B cell (primary cell): Measurements from ENCODE around the gene ANGPTL2. TPM values are rescaled to one million over a fixed set of nuclear protein-coding genes. Genes with fewer than 3 reads are reported as not detected.

Source experiments
- ATAC-seq: fragments of 200-7000 bp; cut with Tn5 transposase; one replicate; pipeline ENCODE4 v1.10.0; 2021; ENCODE audit warnings: low read depth, mild to moderate bottlenecking, moderate number of reproducible peaks, moderate library complexity
- CTCF ChIA-PET: fragments of 350-600 bp; sonication (Branson Sonifier 250); formaldehyde crosslinking; loops from one replicate; lab custom pipeline; 2021; ENCODE audit warnings: antibody characterized with exemption, inconsistent platforms; lab: Charles Lee
- POLR2A ChIA-PET: fragments of 350-600 bp; sonication (Branson Sonifier 250); formaldehyde crosslinking; loops from one replicate; lab custom pipeline; 2021; ENCODE audit warnings: antibody characterized with exemption; lab: Charles Lee
- DNase-seq: peaks from one replicate; pipeline ENCODE4 v3.0.0; 2013
- H2AFZ ChIP-seq: 2 replicates; pipeline ENCODE4 v1.6.1; 2012; ENCODE audit warnings: mild to moderate bottlenecking, low read depth, low read length; ENCODE audit not compliant: insufficient read depth, poor library complexity, severe bottlenecking
- H3K27ac ChIP-seq, 2 donors: 1 replicate in 1 of 2; 2 replicates in 1 of 2; pipeline ENCODE4 v1.5.1; 2012 to 2013; ENCODE audit warnings: low read length in 2 of 2, mild to moderate bottlenecking in 2 of 2, moderate library complexity in 1 of 2
- H3K27me3 ChIP-seq, 4 experiments: fragments of 200-600 bp in 1 of 4; sonication (generic) in 1 of 4; replicated peaks in 1 of 4; 1 replicate in 2 of 4; 2 replicates in 2 of 4; pipeline versions ENCODE4 v1.6.1 to v1.7.0; 2013 to 2016; ENCODE audit warnings: low read length in 3 of 4, mild to moderate bottlenecking in 2 of 4, mixed read lengths in 1 of 4, moderate library complexity in 1 of 4; ENCODE audit not compliant: insufficient read depth in 4 of 4, control insufficient read depth in 3 of 4; ENCODE audit errors: control extremely low read depth in 1 of 4
- H3K36me3 ChIP-seq, 2 experiments: replicated peaks in 1 of 2; 1 replicate in 1 of 2; 2 replicates in 1 of 2; pipeline versions ENCODE4 v1.6.1 to v1.7.1; 2013; ENCODE audit warnings: low read length in 1 of 2; ENCODE audit not compliant: insufficient read depth in 2 of 2, control insufficient read depth in 1 of 2; ENCODE audit errors: control extremely low read depth in 1 of 2, extremely low read depth in 1 of 2
- H3K4me1 ChIP-seq, 2 donors: fragments of 200-600 bp in 1 of 2; sonication (generic) in 1 of 2; 1 replicate in 1 of 2; 2 replicates in 1 of 2; pipeline versions ENCODE4 v1.5.1 to v1.6.1; 2013 to 2017; ENCODE audit warnings: low read length in 2 of 2; ENCODE audit not compliant: control insufficient read depth in 2 of 2, insufficient read depth in 2 of 2
- H3K4me2 ChIP-seq: replicated peaks from 2 replicates; pipeline ENCODE3; 2012; ENCODE audit warnings: mild to moderate bottlenecking, low read depth, low read length; ENCODE audit not compliant: poor library complexity, severe bottlenecking
- H3K4me3 ChIP-seq, 5 experiments: fragments of 200-600 bp in 1 of 5; sonication (generic) in 1 of 5; 1 replicate in 3 of 5; 2 replicates in 2 of 5; pipeline versions ENCODE4 v1.5.1 to v1.7.0; 2011 to 2016; ENCODE audit warnings: low read length in 4 of 5, mild to moderate bottlenecking in 4 of 5, low read depth in 2 of 5, control low read depth in 1 of 5, moderate library complexity in 1 of 5; ENCODE audit not compliant: insufficient read depth in 1 of 5; ENCODE audit errors: control extremely low read depth in 1 of 5, extremely low read depth in 1 of 5
- H3K79me2 ChIP-seq: fragments of 200-600 bp; sonication (generic); one replicate; pipeline ENCODE4 v1.6.0; 2016; ENCODE audit warnings: low read length; ENCODE audit not compliant: control insufficient read depth, insufficient read depth
- H3K9ac ChIP-seq: fragments of 200-600 bp; sonication (generic); 2 replicates; pipeline ENCODE4 v1.6.1; 2017; ENCODE audit warnings: mild to moderate bottlenecking, low read length, moderate library complexity
- H3K9me3 ChIP-seq, 3 donors: one replicate each; pipeline versions ENCODE4 v1.6.1 to v1.7.1; 2013; ENCODE audit warnings: low read length in 2 of 3; ENCODE audit not compliant: control insufficient read depth in 2 of 3, insufficient read depth in 1 of 3; ENCODE audit errors: control extremely low read depth in 1 of 3
- H4K20me1 ChIP-seq: 2 replicates; pipeline ENCODE4 v1.6.0; 2012; ENCODE audit warnings: mild to moderate bottlenecking, low read length; ENCODE audit not compliant: insufficient read depth, control insufficient read depth, poor library complexity, severe bottlenecking
- H3K27ac Mint-ChIP-seq: one replicate; pipeline ENCODE4 v1.8.0; 2021; ENCODE audit warnings: mixed read lengths
- H3K27me3 Mint-ChIP-seq: one replicate; pipeline ENCODE4 v1.8.0; 2021; ENCODE audit warnings: mixed read lengths
- H3K4me1 Mint-ChIP-seq: one replicate; pipeline ENCODE4 v1.8.0; 2021; ENCODE audit warnings: mixed read lengths
- H3K4me3 Mint-ChIP-seq: one replicate; pipeline ENCODE4 v1.8.0; 2021; ENCODE audit warnings: mixed read lengths
- H3K9me3 Mint-ChIP-seq: one replicate; pipeline ENCODE4 v1.8.0; 2022; ENCODE audit warnings: mixed read lengths; ENCODE audit not compliant: insufficient read depth
- CTCF ChIP-seq: fragments of 200-600 bp; IDR thresholded peaks from one replicate; pipeline ENCODE4 v1.8.0; 2022; ENCODE audit warnings: antibody characterized with exemption, mild to moderate bottlenecking
- EZH2 ChIP-seq: IDR thresholded peaks from 2 replicates; pipeline ENCODE4 v1.6.1; 2012; ENCODE audit warnings: borderline replicate concordance, low read depth, mild to moderate bottlenecking, moderate library complexity, low read length; ENCODE audit not compliant: insufficient read depth, poor library complexity, severe bottlenecking
- WGBS: methylation state at CpG from one replicate; pipeline ENCODE4 v1.1.5; 2013; ENCODE audit warnings: missing lambda C conversion rate; ENCODE audit not compliant: insufficient coverage; 5-methylcytosine and 5-hydroxymethylcytosine counted together
- intact Hi-C: fragments of 100-400 bp; cut with micrococcal nuclease; formaldehyde crosslinking; loops from one replicate; pipeline ENCODE4 v1.10.0; 2022
- polyA plus RNA-seq: library from polyadenylated mRNA; depleted of rRNA; stranded (reverse); fragments of >200 nt; gene quantifications from 2 replicates; pipeline ENCODE4 v1.2.3, GENCODE V29; 2012
- total RNA-seq, 2 donors: library from RNA; stranded (reverse); fragments of 120-200 nt in 1 of 2; gene quantifications; 1 replicate in 1 of 2; 2 replicates in 1 of 2; pipeline versions ENCODE4 v1.2.3 to v1.2.4, GENCODE V29; 2013 to 2022

ANGPTL2 gene
- total and polyA plus RNA-seq, 2 donors (not counting 1 experiment from before 2014, with no cell fraction given) = not detected

- no peak for DNase-seq
- Mint-ChIP-seq H3K27me3 (no peaks in the 10 kb centered on the region), H3K4me1 (no peaks in the 10 kb centered on the region), H3K9me3 (no peaks in the 10 kb centered on the region), H3K27ac (no peak overlapping the region), H3K4me3 (no peak overlapping the region)
- H3K27me3 ChIP-seq = no peaks in the 10 kb centered on the region
- no peak overlapping the region for H3K9ac ChIP-seq
- H3K4me1 ChIP-seq = no peaks in the 10 kb centered on the region
- H3K4me2 ChIP-seq = no peak overlapping the region
- no peak overlapping the region for H3K27ac ChIP-seq
- no peak overlapping the region for H3K4me3 ChIP-seq
- no peaks in the 10 kb centered on the region for H4K20me1 ChIP-seq
- no peak overlapping the region for H2AFZ ChIP-seq
- ChIA-PET POLR2A (no interaction called here), CTCF (no interaction called here)
- no peaks in the 10 kb centered on the region for H3K9me3 ChIP-seq
- intact Hi-C loops = no loop called here
- TF ChIP-seq CTCF (no peak), EZH2 (no peak)
- no peaks in the 10 kb centered on the region for H3K79me2 ChIP-seq
- 100% methylated on average over 1 of the region's 1 CpG for WGBS
- peaks cover 0 to 3% of the 10 kb centered on the region in 2 experiments for H3K36me3 ChIP-seq
- ATAC-seq = no peak
Measured at GRCh38 chr9:127078988-127079387, 43.4 kb downstream of the ANGPTL2 start.

GRCh38 chr9:127078336-127078735, 44.1 kb downstream of the ANGPTL2 start:
- H3K4me3 ChIP-seq = no peak overlapping the region
- H4K20me1 ChIP-seq = no peaks in the 10 kb centered on the region
- 98% methylated on average over 3 of the region's 6 CpGs for WGBS
- no peak overlapping the region for H3K9ac ChIP-seq
- no peaks in the 10 kb centered on the region for H3K79me2 ChIP-seq
- Mint-ChIP-seq H3K4me3 (no peak overlapping the region), H3K27me3 (no peaks in the 10 kb centered on the region), H3K4me1 (no peaks in the 10 kb centered on the region), H3K9me3 (no peaks in the 10 kb centered on the region), H3K27ac (no peak overlapping the region)
- H3K9me3 ChIP-seq = no peaks in the 10 kb centered on the region
- ChIA-PET CTCF (no interaction called here), POLR2A (no interaction called here)
- peaks cover 0 to 3% of the 10 kb centered on the region in 2 experiments for H3K36me3 ChIP-seq
- intact Hi-C loops = no loop called here
- H3K4me1 ChIP-seq = no peaks in the 10 kb centered on the region
- no peak overlapping the region for H3K27ac ChIP-seq
- no peak for TF ChIP-seq EZH2
- no peak for TF ChIP-seq CTCF
- H2AFZ ChIP-seq = no peak overlapping the region
- no peak for DNase-seq
- no peak overlapping the region for H3K4me2 ChIP-seq
- ATAC-seq = no peak
- no peaks in the 10 kb centered on the region for H3K27me3 ChIP-seq
